ENCODE measurements around the gene JAZF1.

Gene JAZF1

GRCh38 chr7:28136420-28136819 lies 44.2 kb downstream of the JAZF1 start:
- DNase-seq (ENCODE audit: low read depth, low spot score): no peak

- no peak for DNase-seq (ENCODE audit: low read depth, low spot score)
These were observed 44.8 kb downstream of the JAZF1 start for GRCh38 chr7:28135760-28136159.

- DNase-seq (ENCODE audit: low read depth, low spot score): no peak
These were observed 45.3 kb downstream of the JAZF1 start for GRCh38 chr7:28135315-28135714.

GRCh38 chr7:28133872-28134271 lies 46.7 kb downstream of the JAZF1 start:
- no peak for DNase-seq (ENCODE audit: low read depth, low spot score)

- peak; percentile 23 for DNase-seq (ENCODE audit: low read depth, low spot score)
These were observed 47.4 kb downstream of the JAZF1 start for GRCh38 chr7:28132959-28133870.

- peak; percentile 33 for DNase-seq (ENCODE audit: low read depth, low spot score)
These were observed 50.3 kb downstream of the JAZF1 start for GRCh38 chr7:28130277-28130676.

- DNase-seq (ENCODE audit: low read depth, low spot score): peak; percentile 80
These were observed 52.0 kb downstream of the JAZF1 start for GRCh38 chr7:28128608-28129007.

- DNase-seq (ENCODE audit: low read depth, low spot score): no peak
These were observed 54.1 kb downstream of the JAZF1 start for GRCh38 chr7:28126410-28127041.

GRCh38 chr7:28125431-28126409 lies 54.9 kb downstream of the JAZF1 start:
- DNase-seq (ENCODE audit: low read depth, low spot score): peak; percentile 42

- DNase-seq (ENCODE audit: low read depth, low spot score): no peak
These were observed 56.2 kb downstream of the JAZF1 start for GRCh38 chr7:28124413-28124812.

GRCh38 chr7:28123752-28124151 lies 56.8 kb downstream of the JAZF1 start:
- no peak for DNase-seq (ENCODE audit: low read depth, low spot score)

GRCh38 chr7:28121496-28121895 lies 59.1 kb downstream of the JAZF1 start:
- DNase-seq (ENCODE audit: low read depth, low spot score): no peak

GRCh38 chr7:28116041-28116440 lies 64.6 kb downstream of the JAZF1 start:
- DNase-seq (ENCODE audit: low read depth, low spot score): no peak

- DNase-seq (ENCODE audit: low read depth, low spot score): no peak
These were observed 65.3 kb downstream of the JAZF1 start for GRCh38 chr7:28115261-28115660.

- no peak for DNase-seq (ENCODE audit: low read depth, low spot score)
These were observed 66.5 kb downstream of the JAZF1 start for GRCh38 chr7:28114056-28114455.

GRCh38 chr7:28112883-28113540 lies 67.6 kb downstream of the JAZF1 start:
- DNase-seq (ENCODE audit: low read depth, low spot score): no peak

GRCh38 chr7:28112467-28112866 lies 68.1 kb downstream of the JAZF1 start:
- no peak for DNase-seq (ENCODE audit: low read depth, low spot score)

GRCh38 chr7:28112012-28112411 lies 68.6 kb downstream of the JAZF1 start:
- DNase-seq (ENCODE audit: low read depth, low spot score): no peak

- no peak for DNase-seq (ENCODE audit: low read depth, low spot score)
These were observed 70.1 kb downstream of the JAZF1 start for GRCh38 chr7:28110427-28111012.

GRCh38 chr7:28108747-28109146 lies 71.8 kb downstream of the JAZF1 start:
- DNase-seq (ENCODE audit: low read depth, low spot score): no peak

GRCh38 chr7:28107960-28108359 lies 72.6 kb downstream of the JAZF1 start:
- peak; percentile 35 for DNase-seq (ENCODE audit: low read depth, low spot score)
